H1 (cell line): Measurements from ENCODE around the gene CACNA1B. TPM values are rescaled to one million over a fixed set of nuclear protein-coding genes. Genes with fewer than 3 reads are reported as not detected.

Source experiments
- CTCF ChIA-PET: fragments of 300-600 bp; sonication (Branson Sonifier 250); formaldehyde crosslinking; loops from one replicate; lab custom pipeline; 2021; ENCODE audit not compliant: partially characterized antibody; lab: Charles Lee
- POLR2A ChIA-PET: fragments of 300-600 bp; sonication (Branson Sonifier 250); formaldehyde crosslinking; loops from one replicate; lab custom pipeline; 2021; ENCODE audit warnings: inconsistent platforms; ENCODE audit not compliant: partially characterized antibody; lab: Charles Lee
- DNase-seq, 2 experiments: peaks; one replicate each; pipeline versions ENCODE4 v3.0.0 to v3.0.0-alpha.2; 2010 to 2022; ENCODE audit warnings: low spot score in 2 of 2, low read depth in 1 of 2, mixed read lengths in 1 of 2
- FAIRE-seq: peaks from 2 replicates; lab custom pipeline; 2011; peaks lifted over from hg19 to GRCh38; lab: Jason Lieb, UNC
- H2AFZ ChIP-seq: 2 replicates; pipeline ENCODE4 v1.8.1; 2012; ENCODE audit warnings: low read length, inconsistent platforms
- H2AK5ac ChIP-seq: 2 replicates; pipeline ENCODE4 v1.6.1; 2013; ENCODE audit warnings: low read depth, low read length
- H2BK120ac ChIP-seq: replicated peaks from 2 replicates; pipeline ENCODE3; 2013; ENCODE audit warnings: low read depth, low read length, inconsistent platforms
- H2BK12ac ChIP-seq: 2 replicates; pipeline ENCODE4 v1.6.1; 2013; ENCODE audit warnings: low read depth, low read length
- H2BK15ac ChIP-seq: 2 replicates; pipeline ENCODE4 v1.6.1; 2013; ENCODE audit warnings: low read length
- H2BK20ac ChIP-seq: 2 replicates; pipeline ENCODE4 v1.6.1; 2013; ENCODE audit warnings: low read length
- H2BK5ac ChIP-seq: 2 replicates; pipeline ENCODE4 v1.6.1; 2013; ENCODE audit warnings: low read depth, low read length
- H3K14ac ChIP-seq: 2 replicates; pipeline ENCODE4 v1.6.1; 2013; ENCODE audit warnings: inconsistent platforms; ENCODE audit not compliant: insufficient read length
- H3K18ac ChIP-seq: 2 replicates; pipeline ENCODE4 v1.6.1; 2013; ENCODE audit warnings: low read length; ENCODE audit errors: extremely low read depth
- H3K23ac ChIP-seq: 2 replicates; pipeline ENCODE4 v1.6.1; 2013; ENCODE audit warnings: inconsistent platforms; ENCODE audit not compliant: insufficient read length
- H3K23me2 ChIP-seq: 2 replicates; pipeline ENCODE4 v1.6.1; 2013; ENCODE audit warnings: low read depth, low read length
- H3K27ac ChIP-seq: 2 replicates; pipeline ENCODE4 v1.6.1; 2011; ENCODE audit warnings: low read depth, low read length, inconsistent platforms
- H3K27me3 ChIP-seq, 4 experiments: replicated peaks in 1 of 4; 1 replicate in 1 of 4; 2 replicates in 3 of 4; pipeline versions ENCODE4 v1.6.1 to v1.8.1; 2011 to 2013; ENCODE audit warnings: low read length in 3 of 4, mild to moderate bottlenecking in 3 of 4, inconsistent platforms in 2 of 4, mixed read lengths in 2 of 4, moderate library complexity in 1 of 4; ENCODE audit not compliant: control insufficient read depth in 3 of 4, insufficient read depth in 3 of 4; ENCODE audit errors: extremely low read depth in 1 of 4
- H3K36me3 ChIP-seq, 4 experiments: 2 replicates each; pipeline versions ENCODE4 v1.6.1 to v1.8.1; 2011 to 2013; ENCODE audit warnings: mild to moderate bottlenecking in 4 of 4, low read length in 3 of 4, moderate library complexity in 2 of 4, control low read depth in 1 of 4, inconsistent platforms in 1 of 4; ENCODE audit not compliant: insufficient read depth in 4 of 4, control insufficient read depth in 2 of 4
- H3K4ac ChIP-seq: replicated peaks from 2 replicates; pipeline ENCODE3; 2013; ENCODE audit warnings: low read length, low read depth, mixed read lengths, inconsistent platforms; ENCODE audit not compliant: insufficient read length
- H3K4me1 ChIP-seq, 4 experiments: replicated peaks in 1 of 4; 1 replicate in 1 of 4; 2 replicates in 3 of 4; pipeline versions ENCODE4 v1.6.1 to v1.8.1; 2011 to 2013; ENCODE audit warnings: low read length in 3 of 4, inconsistent platforms in 2 of 4, mixed read lengths in 1 of 4; ENCODE audit not compliant: insufficient read depth in 4 of 4, control insufficient read depth in 3 of 4
- H3K4me2 ChIP-seq, 2 experiments: 2 replicates each; pipeline versions ENCODE4 v1.6.1 to v1.8.1; 2011 to 2013; ENCODE audit warnings: low read depth in 2 of 2, low read length in 2 of 2, control low read depth in 1 of 2, inconsistent platforms in 1 of 2, mild to moderate bottlenecking in 1 of 2; ENCODE audit not compliant: insufficient read depth in 1 of 2
- H3K4me3 ChIP-seq, 4 experiments: fragments of 200-600, 300-600 bp in 1 of 4; sonication (generic), shearing (Covaris generic), sonication (Bioruptor Twin) in 1 of 4; 2 replicates each; pipeline versions ENCODE4 v1.5.1 to v1.8.1; 2011 to 2016; ENCODE audit warnings: low read length in 4 of 4, low read depth in 3 of 4, control low read depth in 2 of 4, inconsistent platforms in 2 of 4, mild to moderate bottlenecking in 2 of 4, mixed read lengths in 1 of 4, moderate library complexity in 1 of 4; ENCODE audit not compliant: insufficient read depth in 2 of 4; ENCODE audit errors: extremely low read depth in 1 of 4
- H3K56ac ChIP-seq: replicated peaks from 2 replicates; pipeline ENCODE3; 2013; ENCODE audit warnings: low read depth, mild to moderate bottlenecking, mixed read lengths, low read length, inconsistent platforms; ENCODE audit not compliant: insufficient read length
- H3K79me1 ChIP-seq: 2 replicates; pipeline ENCODE4 v1.6.1; 2013; ENCODE audit warnings: low read depth, low read length, control low read depth
- H3K79me2 ChIP-seq, 2 experiments: 2 replicates each; pipeline versions ENCODE4 v1.6.1 to v1.8.1; 2012 to 2013; ENCODE audit warnings: low read length in 2 of 2, mild to moderate bottlenecking in 2 of 2, inconsistent platforms in 1 of 2; ENCODE audit not compliant: insufficient read depth in 2 of 2, control insufficient read depth in 1 of 2
- H3K9ac ChIP-seq, 4 experiments: replicated peaks in 1 of 4; 1 replicate in 1 of 4; 2 replicates in 3 of 4; pipeline versions ENCODE4 v1.6.1 to v1.8.1; 2011 to 2013; ENCODE audit warnings: low read depth in 3 of 4, low read length in 3 of 4, control low read depth in 2 of 4, mild to moderate bottlenecking in 2 of 4, moderate library complexity in 2 of 4, inconsistent platforms in 1 of 4; ENCODE audit errors: extremely low read depth in 1 of 4
- H3K9me3 ChIP-seq, 2 experiments: 2 replicates each; pipeline versions ENCODE4 v1.6.1 to v1.8.1; 2012 to 2013; ENCODE audit warnings: mild to moderate bottlenecking in 2 of 2, moderate library complexity in 2 of 2, control low read depth in 1 of 2, inconsistent platforms in 1 of 2, low read depth in 1 of 2, low read length in 1 of 2, mixed read lengths in 1 of 2; ENCODE audit not compliant: insufficient read depth in 2 of 2
- H4K20me1 ChIP-seq, 2 experiments: replicated peaks in 1 of 2; 2 replicates each; pipeline versions ENCODE3 to v1.8.1; 2011 to 2013; ENCODE audit warnings: inconsistent platforms in 2 of 2, low read length in 2 of 2, mild to moderate bottlenecking in 1 of 2; ENCODE audit not compliant: insufficient read depth in 2 of 2, control insufficient read depth in 1 of 2
- H4K5ac ChIP-seq: 2 replicates; pipeline ENCODE4 v1.6.1; 2013; ENCODE audit warnings: low read length, low read depth, mixed read lengths, inconsistent platforms; ENCODE audit not compliant: insufficient read length
- H4K8ac ChIP-seq: 2 replicates; pipeline ENCODE4 v1.8.0; 2013; ENCODE audit warnings: mild to moderate bottlenecking, moderate library complexity, low read length, inconsistent platforms; ENCODE audit not compliant: insufficient read depth; ENCODE audit errors: extremely low read depth
- H4K91ac ChIP-seq: replicated peaks from 2 replicates; pipeline ENCODE3; 2013; ENCODE audit warnings: low read length, mixed read lengths, inconsistent platforms; ENCODE audit not compliant: insufficient read length
- EP300 ChIP-seq, 2 experiments: IDR thresholded peaks; 1 replicate in 1 of 2; 2 replicates in 1 of 2; pipeline ENCODE4 v1.6.1; 2011 to 2012; ENCODE audit warnings: low read depth in 2 of 2, low read length in 2 of 2, mild to moderate bottlenecking in 2 of 2, borderline replicate concordance in 1 of 2, inconsistent platforms in 1 of 2, moderate library complexity in 1 of 2
- GTF2F1 ChIP-seq: IDR thresholded peaks from 2 replicates; pipeline ENCODE4 v1.6.1; 2012; ENCODE audit warnings: low read depth, low read length, improper control_type of control experiment, borderline replicate concordance
- HDAC6 ChIP-seq: IDR thresholded peaks from one replicate; pipeline ENCODE4 v1.7.1; 2012; ENCODE audit warnings: low read depth, mild to moderate bottlenecking, inconsistent platforms, low read length, moderate library complexity
- RFX5 ChIP-seq: IDR thresholded peaks from 2 replicates; pipeline ENCODE4 v1.6.1; 2011; ENCODE audit warnings: low read depth, low read length, improper control_type of control experiment, borderline replicate concordance
- TBP ChIP-seq: IDR thresholded peaks from 2 replicates; pipeline ENCODE4 v1.6.1; 2011; ENCODE audit warnings: low read depth, low read length, improper control_type of control experiment
- TCF12 ChIP-seq: IDR thresholded peaks from 2 replicates; pipeline ENCODE4 v1.6.1; 2011; ENCODE audit warnings: low read depth, mild to moderate bottlenecking, low read length
- USF2 ChIP-seq: IDR thresholded peaks from 2 replicates; pipeline ENCODE4 v1.6.1; 2011; ENCODE audit warnings: low read length, improper control_type of control experiment
- WGBS, 2 experiments: shearing (Covaris generic) in 1 of 2; methylation state at CpG; one replicate each; pipeline versions ENCODE4 v1.1.6 to v1.1.7; 2013 to 2015; ENCODE audit warnings: low lambda C conversion rate in 2 of 2, mixed read lengths in 2 of 2, inconsistent platforms in 1 of 2, low coverage in 1 of 2, missing lambda C conversion rate in 1 of 2; ENCODE audit not compliant: insufficient replicate concordance in 2 of 2, insufficient coverage in 1 of 2, insufficient read length in 1 of 2; ENCODE audit errors: extremely low coverage in 1 of 2, missing lambda C conversion rate in 1 of 2; 5-methylcytosine and 5-hydroxymethylcytosine counted together
- polyA plus RNA-seq, 7 experiments: library from polyadenylated mRNA; depleted of rRNA in 3 of 7; stranded (reverse) in 5 of 7; unstranded in 2 of 7; fragments of >200 nt in 5 of 7; fragments of 200-250 nt in 2 of 7; gene quantifications; 1 replicate in 5 of 7; 2 replicates in 1 of 7; 4 replicates in 1 of 7; pipeline versions ENCODE4 v1.2.1 to v1.2.3, GENCODE V29; 2011 to 2013; ENCODE audit warnings: missing spikeins in 2 of 7, mixed read lengths in 2 of 7
- total RNA-seq: library from RNA; stranded (reverse); fragmentation: NEBNext Ultra II Directional; extraction: Animal tissue kit (Norgen Biotek cat#: 25700); gene quantifications from 2 replicates; pipeline ENCODE4 v1.2.1, GENCODE V29; 2021

CACNA1B gene
- total and polyA plus RNA-seq, 2 of the 8 experiments (the other 6 are each of a cell fraction or from before 2014, with no cell fraction given), result 1.5 to 5.7 TPM

- H3K79me1 ChIP-seq, result no peaks in the 10 kb centered on the region
- H3K79me2 ChIP-seq, result no peaks in the 10 kb centered on the region
- no peak overlapping the region for H3K18ac ChIP-seq
- no peak overlapping the region for H3K4ac ChIP-seq
- H3K56ac ChIP-seq, result no peak overlapping the region
- no peak overlapping the region for H4K5ac ChIP-seq
- no peak overlapping the region for H3K9ac ChIP-seq
- peaks cover 0 to 8% (median 0%) of the 10 kb centered on the region in 4 experiments; a peak in 1 of 8 replicates for H3K36me3 ChIP-seq
- no peak overlapping the region for H2AFZ ChIP-seq
- H3K14ac ChIP-seq, result no peak overlapping the region
- H3K4me2 ChIP-seq, result no peak overlapping the region
- H2BK15ac ChIP-seq, result no peak overlapping the region
- no peaks in the 10 kb centered on the region for H3K27me3 ChIP-seq
- H3K9me3 ChIP-seq, result peaks cover 57 to 80% of the 10 kb centered on the region in 2 experiments
- 82% methylated on average over 13 of the region's 13 CpGs; no CpG with 5 or more reads in 1 of the 2 experiments for WGBS, 2 experiments
- DNase-seq (no peak), FAIRE-seq (no peak)
- TF ChIP-seq EP300 (IDR thresholded peaks at IDR 0.05; ENCODE audit: borderline replicate concordance in 1 of 2, low read depth in 2 of 2, low read length in 2 of 2) (no peak), RFX5 (no peak), TBP (no peak), TCF12 (no peak), USF2 (no peak), GTF2F1 (no peak), HDAC6 (no peak)
- no peak overlapping the region for H3K23ac ChIP-seq
- no peaks in the 10 kb centered on the region; the same call in 1 of the 2 replicates for H3K23me2 ChIP-seq
- no peaks in the 10 kb centered on the region for H4K20me1 ChIP-seq
- H3K4me3 ChIP-seq, result no peak overlapping the region
- no peak overlapping the region for H3K27ac ChIP-seq
- no peak overlapping the region for H2BK20ac ChIP-seq
- no peaks in the 10 kb centered on the region for H3K4me1 ChIP-seq
- no peak overlapping the region for H2AK5ac ChIP-seq
- ChIA-PET POLR2A (no interaction called here), CTCF (no interaction called here)
- no peak overlapping the region for H2BK5ac ChIP-seq
- no peak overlapping the region for H4K91ac ChIP-seq
- H4K8ac ChIP-seq, result no peak overlapping the region
- no peak overlapping the region for H2BK12ac ChIP-seq
- H2BK120ac ChIP-seq, result no peak overlapping the region
Observed at GRCh38 chr9:138122676-138123075, 245.1 kb downstream of the CACNA1B start.
